ENCODE measurements around the gene SMCO3.

The SMCO3 gene

GRCh38 chr12:14780859-14781258 is 33.1 kb downstream of the SMCO3 start:
- no peak for TF ChIP-seq CTCF (IDR thresholded peaks at IDR 0.05; ENCODE audit: insufficient read depth, low read depth, low read length, missing control alignments)
- no peak overlapping the region for H3K4me3 ChIP-seq (ENCODE audit: low read length)
- DNase-seq (ENCODE audit: low read depth) = no peak

DNA sequence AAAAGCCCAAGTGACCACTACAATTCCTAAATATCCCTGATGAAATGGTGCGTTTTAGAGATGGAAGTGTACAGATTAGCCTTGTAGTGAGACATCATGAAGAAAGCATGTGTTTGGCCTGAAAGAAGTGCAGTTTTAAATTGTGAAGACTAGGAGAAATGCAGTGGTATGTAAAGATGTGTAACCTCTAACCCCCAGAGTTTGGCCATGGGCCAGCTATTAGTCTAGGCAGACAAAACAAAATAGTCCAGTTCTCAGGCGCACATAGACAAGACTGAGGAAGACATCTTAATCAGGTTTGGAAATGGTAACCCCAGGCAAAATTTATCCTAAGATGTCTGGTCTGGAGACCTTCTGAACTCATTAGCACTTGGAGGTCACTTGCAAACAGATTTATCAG is 34.1 kb downstream of the SMCO3 start:
- no peak overlapping the region for H3K4me3 ChIP-seq (ENCODE audit: low read length)
- no peak for TF ChIP-seq CTCF (IDR thresholded peaks at IDR 0.05; ENCODE audit: insufficient read depth, low read depth, low read length, missing control alignments)
- DNase-seq (ENCODE audit: low read depth) = no peak

- no peak for TF ChIP-seq CTCF (IDR thresholded peaks at IDR 0.05; ENCODE audit: insufficient read depth, low read depth, low read length, missing control alignments)
- no peak overlapping the region for H3K4me3 ChIP-seq (ENCODE audit: low read length)
- peak; percentile 79 for DNase-seq (ENCODE audit: low read depth)
Measured at GRCh38 chr12:14777271-14777670, 36.7 kb downstream of the SMCO3 start.

- TF ChIP-seq CTCF (IDR thresholded peaks at IDR 0.05; ENCODE audit: insufficient read depth, low read depth, low read length, missing control alignments) = no peak
- H3K4me3 ChIP-seq (ENCODE audit: low read length) = peak overlapping the region; percentile 90
- DNase-seq (ENCODE audit: low read depth) = no peak
Measured at GRCh38 chr12:14776236-14776961, 37.6 kb downstream of the SMCO3 start.

GRCh38 chr12:14775636-14775980 is 38.4 kb downstream of the SMCO3 start:
- H3K4me3 ChIP-seq (ENCODE audit: low read length) = peak overlapping the region; percentile 90
- TF ChIP-seq CTCF (IDR thresholded peaks at IDR 0.05; ENCODE audit: insufficient read depth, low read depth, low read length, missing control alignments) = no peak
- DNase-seq (ENCODE audit: low read depth) = peak; percentile 74

GRCh38 chr12:14774906-14775635 is 38.9 kb downstream of the SMCO3 start:
- no peak for TF ChIP-seq CTCF (IDR thresholded peaks at IDR 0.05; ENCODE audit: insufficient read depth, low read depth, low read length, missing control alignments)
- H3K4me3 ChIP-seq (ENCODE audit: low read length) = peak overlapping the region; percentile 90
- peak; percentile 73 for DNase-seq (ENCODE audit: low read depth)
